ENCODE data around the gene NPIPA1.
"Not testable (repeated sequence)": the region's sequence is repeated elsewhere in the genome, so short reads cannot be mapped to it uniquely, and the experiment has no call there.

DNA sequence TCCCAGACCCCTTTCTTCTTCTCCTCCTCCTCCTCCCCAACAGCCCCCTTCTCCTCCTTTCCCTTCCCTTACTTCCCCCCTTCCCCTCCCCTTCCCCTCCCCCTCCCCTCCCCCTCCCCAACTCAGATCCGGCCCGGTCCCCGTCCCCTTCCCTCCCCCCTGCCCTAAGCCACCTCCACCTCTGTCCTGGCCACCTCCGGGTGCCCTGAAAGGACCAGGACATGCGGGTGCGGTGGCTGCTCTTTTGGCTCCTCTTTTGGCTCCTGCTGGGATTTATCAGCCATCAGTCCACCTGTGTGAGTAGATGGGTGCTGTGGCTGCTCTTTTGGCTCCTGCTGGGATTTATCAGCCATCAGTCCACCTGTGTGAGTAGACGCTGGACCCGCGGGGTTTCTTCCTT is 751 bp downstream of the NPIPA1 start:
- not testable (repeated sequence) for TF ChIP-seq HDGF (IDR thresholded peaks at IDR 0.05; ENCODE audit: borderline replicate concordance); FOXM1 (IDR thresholded peaks at IDR 0.05; ENCODE audit: borderline replicate concordance); SP1 (IDR thresholded peaks at IDR 0.05); TARDBP (IDR thresholded peaks at IDR 0.05); ARNT (IDR thresholded peaks at IDR 0.05)
